Neural cell (in vitro differentiated cells): ENCODE data around the gene KRT14. TPM values are rescaled to one million over a fixed set of nuclear protein-coding genes. Genes with fewer than 3 reads are reported as not detected.

Experiments used
- H2AFZ ChIP-seq: fragments of 200-600, 300-800 bp; sonication (generic), shearing (Covaris generic); 2 replicates; pipeline ENCODE4 v1.6.0; 2014; ENCODE audit warnings: low read depth, mild to moderate bottlenecking, antibody characterized with exemption, low read length, moderate library complexity
- H3F3A ChIP-seq: fragments of 200-600 bp; shearing (Covaris generic); 2 replicates; pipeline ENCODE4 v1.6.1; 2016; ENCODE audit warnings: mild to moderate bottlenecking, moderate library complexity, mixed read lengths, antibody characterized with exemption, low read length; ENCODE audit not compliant: insufficient read depth, poor library complexity, severe bottlenecking
- H3K27ac ChIP-seq: fragments of 200-600, 300-800 bp; sonication (generic), shearing (Covaris generic); 2 replicates; pipeline ENCODE4 v1.5.1; 2014; ENCODE audit warnings: mild to moderate bottlenecking, low read length, moderate library complexity
- H3K27me3 ChIP-seq: fragments of 300-800, 200-600 bp; sonication (generic), shearing (Covaris generic); 2 replicates; pipeline ENCODE4 v1.6.0; 2014; ENCODE audit warnings: mild to moderate bottlenecking, low read depth, low read length, moderate library complexity; ENCODE audit not compliant: insufficient read depth
- H3K36me3 ChIP-seq: fragments of 300-800, 200-600 bp; sonication (generic), shearing (Covaris generic); 2 replicates; pipeline ENCODE4 v1.5.1; 2014; ENCODE audit warnings: mild to moderate bottlenecking, antibody characterized with exemption, low read length, moderate library complexity; ENCODE audit not compliant: insufficient read depth
- H3K4me2 ChIP-seq: fragments of 300-800, 200-600 bp; sonication (generic), shearing (Covaris generic); 2 replicates; pipeline ENCODE4 v1.6.0; 2014; ENCODE audit warnings: mild to moderate bottlenecking, low read length
- H3K4me3 ChIP-seq: fragments of 300-800, 200-600 bp; sonication (generic), shearing (Covaris generic); 2 replicates; pipeline ENCODE4 v1.5.1; 2014; ENCODE audit warnings: mild to moderate bottlenecking, low read length, moderate library complexity
- H3K79me2 ChIP-seq: fragments of 200-600 bp; shearing (Covaris generic); replicated peaks from 2 replicates; pipeline ENCODE4 v1.6.0; 2014; ENCODE audit warnings: mild to moderate bottlenecking, low read length, moderate library complexity; ENCODE audit not compliant: insufficient read depth
- H3K9ac ChIP-seq: fragments of 300-800, 200-600 bp; sonication (generic), shearing (Covaris generic); 2 replicates; pipeline ENCODE4 v1.6.1; 2016; ENCODE audit warnings: mild to moderate bottlenecking, low read length, mixed read lengths
- H3K9me2 ChIP-seq: fragments of 200-600 bp; shearing (Covaris generic); 2 replicates; pipeline ENCODE4 v1.6.1; 2016; ENCODE audit warnings: mild to moderate bottlenecking, low read length, mixed read lengths; ENCODE audit not compliant: insufficient read depth
- H3K9me3 ChIP-seq: fragments of 200-600, 300-800 bp; sonication (generic), shearing (Covaris generic); 2 replicates; pipeline ENCODE4 v1.6.1; 2016; ENCODE audit warnings: mild to moderate bottlenecking, mixed run types, low read length, moderate library complexity, mixed read lengths
- H4K20me1 ChIP-seq: fragments of 200-600 bp; shearing (Covaris generic); 2 replicates; pipeline ENCODE4 v1.6.1; 2016; ENCODE audit warnings: mild to moderate bottlenecking, mixed run types; ENCODE audit not compliant: insufficient read depth
- CTCF ChIP-seq: fragments of 450-650 bp; IDR thresholded peaks from 2 replicates; pipeline ENCODE4 v1.5.1; 2014; ENCODE audit warnings: antibody characterized with exemption, mild to moderate bottlenecking, moderate library complexity; ENCODE audit not compliant: poor library complexity, severe bottlenecking
- EP300 ChIP-seq: fragments of 450-650 bp; conservative IDR thresholded peaks from 2 replicates; pipeline ENCODE4 v1.6.1; 2014; ENCODE audit warnings: antibody characterized with exemption, mild to moderate bottlenecking, moderate library complexity; ENCODE audit not compliant: poor library complexity, severe bottlenecking
- EZH2 ChIP-seq: fragments of 200-600, 300-800 bp; shearing (Covaris generic), sonication (generic); IDR thresholded peaks from 2 replicates; pipeline ENCODE4 v1.6.1; 2014; ENCODE audit warnings: antibody characterized with exemption, low read length, borderline replicate concordance, mild to moderate bottlenecking; ENCODE audit not compliant: insufficient read depth, poor library complexity, severe bottlenecking
- MXI1 ChIP-seq: fragments of 450-650 bp; conservative IDR thresholded peaks from 2 replicates; pipeline ENCODE4 v1.6.1; 2014; ENCODE audit warnings: antibody characterized with exemption, mild to moderate bottlenecking; ENCODE audit not compliant: poor library complexity, severe bottlenecking
- POLR2AphosphoS5 ChIP-seq: IDR thresholded peaks from 2 replicates; pipeline ENCODE4 v1.6.1; 2012
- RAD21 ChIP-seq: fragments of 450-650 bp; conservative IDR thresholded peaks from 2 replicates; pipeline ENCODE4 v1.6.1; 2014; ENCODE audit warnings: antibody characterized with exemption, mild to moderate bottlenecking, moderate library complexity
- REST ChIP-seq: IDR thresholded peaks from 2 replicates; pipeline ENCODE4 v1.6.1; 2012; ENCODE audit warnings: borderline replicate concordance
- SMC3 ChIP-seq: fragments of 450-650 bp; conservative IDR thresholded peaks from 2 replicates; pipeline ENCODE4 v1.6.1; 2014; ENCODE audit warnings: antibody characterized with exemption, mild to moderate bottlenecking, moderate library complexity; ENCODE audit not compliant: poor library complexity
- TAF1 ChIP-seq: IDR thresholded peaks from 2 replicates; pipeline ENCODE4 v1.6.1; 2012; ENCODE audit warnings: low read depth
- polyA plus RNA-seq: library from polyadenylated mRNA; depleted of rRNA; stranded (reverse); fragments of >200 nt; gene quantifications from 2 replicates; pipeline ENCODE4 v1.2.3, GENCODE V29; 2014

The KRT14 gene
- polyA plus RNA-seq, 1 donor from 2014 or later, result not detected

- Histone ChIP-seq H3K9me3 (no peaks in the 10 kb centered on the region), H3K27ac (no peak overlapping the region), H4K20me1 (no peaks in the 10 kb centered on the region), H3K4me3 (no peak overlapping the region), H3K79me2 (no peaks in the 10 kb centered on the region), H3K27me3 (no peaks in the 10 kb centered on the region), H3K36me3 (no peaks in the 10 kb centered on the region), H3K4me2 (no peak overlapping the region), H3K9me2 (no peaks in the 10 kb centered on the region), H3F3A (no peaks in the 10 kb centered on the region), H3K9ac (no peak overlapping the region), H2AFZ (no peak overlapping the region)
- TF ChIP-seq CTCF (peak; percentile 46), POLR2AphosphoS5 (no peak)
These were observed 7.0 kb downstream of the KRT14 start for GRCh38 chr17:41579484-41580243.

- no peaks in the 10 kb centered on the region for H4K20me1 ChIP-seq
- H3K9me3 ChIP-seq, result no peaks in the 10 kb centered on the region
- no peak overlapping the region for H3K9ac ChIP-seq
- no peak overlapping the region for H3K4me2 ChIP-seq
- H3K79me2 ChIP-seq, result no peaks in the 10 kb centered on the region
- no peaks in the 10 kb centered on the region for H3K27me3 ChIP-seq
- H3K9me2 ChIP-seq, result no peaks in the 10 kb centered on the region
- H3F3A ChIP-seq, result no peaks in the 10 kb centered on the region
- no peaks in the 10 kb centered on the region for H3K36me3 ChIP-seq
- no peak for TF ChIP-seq MXI1
- no peak for TF ChIP-seq POLR2AphosphoS5
- no peak for TF ChIP-seq EZH2
- no peak for TF ChIP-seq CTCF
- TF ChIP-seq SMC3, result no peak
- TF ChIP-seq REST, result no peak
- no peak for TF ChIP-seq TAF1
- no peak for TF ChIP-seq RAD21
- no peak for TF ChIP-seq EP300
- no peak overlapping the region for H3K27ac ChIP-seq
- no peak overlapping the region for H2AFZ ChIP-seq
- H3K4me3 ChIP-seq, result no peak overlapping the region
These were observed 7.7 kb downstream of the KRT14 start for GRCh38 chr17:41578971-41579370.
